NCI-H2196 treated with DMSO at 0.1 percent for 48 hours (cell line): Measurements from ENCODE around the gene CEP152.

ENCODE experiments used
- DNase-seq: peaks from one replicate; lab custom pipeline; 2025; ENCODE audit not compliant: unreplicated experiment; lab: John Stamatoyannopoulos, UW

CEP152 gene

GRCh38 chr15:48705381-48705780 is 105.5 kb downstream of the CEP152 start:
- DNase-seq: no peak

- DNase-seq: no peak
Observed at GRCh38 chr15:48703544-48703943, 107.3 kb downstream of the CEP152 start.

- DNase-seq: no peak
Observed at GRCh38 chr15:48702569-48703236, 108.2 kb downstream of the CEP152 start.

GRCh38 chr15:48696627-48697312 is 114.1 kb downstream of the CEP152 start:
- no peak for DNase-seq

GRCh38 chr15:48695827-48696573 is 114.9 kb downstream of the CEP152 start:
- DNase-seq: no peak

GRCh38 chr15:48695088-48695826 is 115.6 kb downstream of the CEP152 start:
- DNase-seq: no peak

- DNase-seq: no peak
Observed at GRCh38 chr15:48693484-48693883, 117.4 kb downstream of the CEP152 start.

GRCh38 chr15:48688493-48688892 is 122.4 kb downstream of the CEP152 start:
- DNase-seq: no peak
